ENCODE measurements around the gene CMTM7. TPM values are rescaled to one million over a fixed set of nuclear protein-coding genes. Genes with fewer than 3 reads are reported as not detected.

Gene CMTM7
- polyA plus RNA-seq, 1 of the 3 experiments (the other 2 are of a cell fraction), result 50.1 TPM

- no CpG with 5 or more reads among the region's 1 CpG for WGBS (ENCODE audit: low lambda C conversion rate)
These were observed 13.1 kb downstream of the CMTM7 start for GRCh38 chr3:32404714-32405113.

More at GRCh38 chr3:32404714-32405113, 13.1 kb downstream of the CMTM7 start:
- POLR2A ChIA-PET, result no interaction called here
- Histone ChIP-seq H3K4me1 (ENCODE audit: control insufficient read depth in 1 of 2, insufficient read depth in 2 of 2, low read depth in 1 of 2, low read length in 1 of 2) (peaks cover 7 to 14% of the 10 kb centered on the region in 2 experiments; a peak in 3 of 4 replicates), H3K36me3 (replicated peaks in 1 of 2; ENCODE audit: control insufficient read depth in 1 of 2, insufficient read depth in 2 of 2, low read length in 1 of 2) (no peaks in the 10 kb centered on the region), H3F3A (replicated peaks; ENCODE audit: insufficient read depth) (peaks cover 7% of the 10 kb centered on the region), H3K27me3 (ENCODE audit: insufficient read depth) (no peaks in the 10 kb centered on the region), H3K9me3 (no peaks in the 10 kb centered on the region), H3K4me3 (ENCODE audit: low read depth in 2 of 2, low read length in 1 of 2) (no peak overlapping the region), H3K4me2 (no peak overlapping the region), H2AFZ (ENCODE audit: low read depth) (no peak overlapping the region), H4K20me1 (ENCODE audit: insufficient read depth) (no peaks in the 10 kb centered on the region), H3K9ac (no peak overlapping the region), H3K27ac (ENCODE audit: low read depth in 2 of 2, low read length in 1 of 2) (no peak overlapping the region), H3K9me2 (no peaks in the 10 kb centered on the region), H3K79me2 (ENCODE audit: insufficient read depth) (peaks cover 68% of the 10 kb centered on the region)
- no peak for DNase-seq
- TF ChIP-seq USF2 (IDR thresholded peaks at IDR 0.05; ENCODE audit: borderline replicate concordance, low read depth, low read length), result no peak
- no peak for TF ChIP-seq REST (IDR thresholded peaks at IDR 0.05; ENCODE audit: low read depth, low read length)
- no peak for TF ChIP-seq CTCF (IDR thresholded peaks at IDR 0.05)
- no peak for TF ChIP-seq FOXJ3 (CRISPR knock-in tag; IDR thresholded peaks at IDR 0.05)
- no peak for TF ChIP-seq RCOR1 (IDR thresholded peaks at IDR 0.05; ENCODE audit: low read length)
- TF ChIP-seq CHD2 (IDR thresholded peaks at IDR 0.05; ENCODE audit: low read length, partially characterized antibody), result no peak
- no peak for TF ChIP-seq GATA2 (CRISPR knock-in tag; IDR thresholded peaks at IDR 0.05)
- TF ChIP-seq RAD21 (IDR thresholded peaks at IDR 0.05; ENCODE audit: low read length), result no peak
- no peak for TF ChIP-seq IRF3 (IDR thresholded peaks at IDR 0.05; ENCODE audit: low read depth, low read length)
- TF ChIP-seq ZBTB33 (IDR thresholded peaks at IDR 0.05; ENCODE audit: borderline replicate concordance, low read depth), result no peak
- TF ChIP-seq JUND (IDR thresholded peaks at IDR 0.05), result no peak
- TF ChIP-seq FOXM1 (IDR thresholded peaks at IDR 0.05; ENCODE audit: low read depth), result no peak
- TF ChIP-seq SMC3 (IDR thresholded peaks at IDR 0.05; ENCODE audit: low read depth, low read length), result no peak
- CTCF ChIA-PET, result no interaction called here

All from SK-N-SH (cell line).